H9 (cell line): ENCODE results near the gene CDKN2AIPNL. TPM values are rescaled to one million over a fixed set of nuclear protein-coding genes. Genes with fewer than 3 reads are reported as not detected.

Experiments used
- DNase-seq: peaks from one replicate; pipeline ENCODE4 v3.0.0-alpha.2; 2017
- H2AFZ ChIP-seq: one replicate; pipeline ENCODE4 v1.6.1; 2013; ENCODE audit warnings: mild to moderate bottlenecking, low read length, control low read depth, moderate library complexity
- H2AK5ac ChIP-seq: 2 replicates; pipeline ENCODE4 v1.6.1; 2013; ENCODE audit warnings: low read length, control low read depth, mixed read lengths; ENCODE audit not compliant: insufficient read length
- H2BK120ac ChIP-seq: one replicate; pipeline ENCODE4 v1.6.1; 2013; ENCODE audit warnings: low read depth, mild to moderate bottlenecking, low read length, control low read depth, inconsistent platforms; ENCODE audit not compliant: poor library complexity, severe bottlenecking
- H2BK12ac ChIP-seq: 2 replicates; pipeline ENCODE4 v1.6.1; 2013; ENCODE audit warnings: low read length, control low read depth, mixed read lengths, low read depth; ENCODE audit not compliant: insufficient read length
- H2BK15ac ChIP-seq: 2 replicates; pipeline ENCODE4 v1.6.1; 2013; ENCODE audit warnings: low read depth, low read length, control low read depth
- H2BK20ac ChIP-seq: one replicate; pipeline ENCODE4 v1.6.1; 2013; ENCODE audit warnings: low read depth, mild to moderate bottlenecking, low read length, control low read depth, inconsistent platforms; ENCODE audit not compliant: poor library complexity, severe bottlenecking
- H2BK5ac ChIP-seq: 2 replicates; pipeline ENCODE4 v1.6.1; 2013; ENCODE audit warnings: low read length, control low read depth, mixed read lengths; ENCODE audit not compliant: insufficient read length
- H3K14ac ChIP-seq: 2 replicates; pipeline ENCODE4 v1.6.1; 2013; ENCODE audit warnings: low read length, control low read depth; ENCODE audit not compliant: insufficient read depth
- H3K18ac ChIP-seq: 2 replicates; pipeline ENCODE4 v1.6.1; 2013; ENCODE audit warnings: low read depth, mild to moderate bottlenecking, mixed read lengths, low read length, control low read depth; ENCODE audit not compliant: insufficient read length
- H3K23ac ChIP-seq: 2 replicates; pipeline ENCODE4 v1.6.1; 2013; ENCODE audit warnings: low read length, control low read depth, mixed read lengths, low read depth; ENCODE audit not compliant: insufficient read length
- H3K23me2 ChIP-seq: 2 replicates; pipeline ENCODE4 v1.6.1; 2013; ENCODE audit warnings: low read depth, mild to moderate bottlenecking, mixed read lengths, low read length, control low read depth; ENCODE audit not compliant: insufficient read length, poor library complexity, severe bottlenecking
- H3K27ac ChIP-seq: 2 replicates; pipeline ENCODE4 v1.5.1; 2013; ENCODE audit warnings: low read length, control low read depth, mixed read lengths, low read depth; ENCODE audit not compliant: insufficient read length
- H3K27me3 ChIP-seq: 2 replicates; pipeline ENCODE4 v1.6.1; 2013; ENCODE audit warnings: low read length, control low read depth, inconsistent platforms; ENCODE audit not compliant: insufficient read depth
- H3K4ac ChIP-seq: 2 replicates; pipeline ENCODE4 v1.6.1; 2013; ENCODE audit warnings: low read depth, mild to moderate bottlenecking, control low read depth, inconsistent platforms, low read length, moderate library complexity
- H3K4me1 ChIP-seq: 2 replicates; pipeline ENCODE4 v1.6.1; 2013; ENCODE audit warnings: low read length, control low read depth, inconsistent platforms; ENCODE audit not compliant: insufficient read depth
- H3K4me2 ChIP-seq: 2 replicates; pipeline ENCODE4 v1.6.1; 2013; ENCODE audit warnings: low read length, control low read depth, mixed read lengths; ENCODE audit not compliant: insufficient read length, insufficient read depth
- H3K56ac ChIP-seq: 2 replicates; pipeline ENCODE4 v1.6.1; 2013; ENCODE audit warnings: low read depth, mild to moderate bottlenecking, mixed read lengths, low read length, control low read depth; ENCODE audit not compliant: insufficient read length
- H3K79me1 ChIP-seq: 2 replicates; pipeline ENCODE4 v1.6.1; 2013; ENCODE audit warnings: low read depth, mild to moderate bottlenecking, moderate library complexity, low read length, control low read depth, inconsistent platforms; ENCODE audit not compliant: insufficient read depth, poor library complexity, severe bottlenecking
- H3K79me2 ChIP-seq: 2 replicates; pipeline ENCODE4 v1.6.1; 2013; ENCODE audit warnings: low read length, control low read depth, inconsistent platforms; ENCODE audit not compliant: insufficient read depth
- H3K9ac ChIP-seq: 2 replicates; pipeline ENCODE4 v1.6.1; 2013; ENCODE audit warnings: low read length, control low read depth, mixed read lengths; ENCODE audit not compliant: insufficient read length; ENCODE audit errors: extremely low read depth
- H3K9me3 ChIP-seq: one replicate; pipeline ENCODE4 v1.6.1; 2013; ENCODE audit warnings: low read depth, low read length, inconsistent platforms; ENCODE audit not compliant: control insufficient read depth
- H3T11ph ChIP-seq: one replicate; pipeline ENCODE4 v1.6.1; 2013; ENCODE audit warnings: mild to moderate bottlenecking, low read length, control low read depth, inconsistent platforms
- H4K20me1 ChIP-seq: one replicate; pipeline ENCODE4 v1.6.1; 2013; ENCODE audit not compliant: control insufficient read depth, insufficient read length, insufficient read depth
- H4K5ac ChIP-seq: 2 replicates; pipeline ENCODE4 v1.6.1; 2013; ENCODE audit warnings: low read depth, mild to moderate bottlenecking, mixed read lengths, low read length, control low read depth; ENCODE audit not compliant: insufficient read length
- H4K8ac ChIP-seq: replicated peaks from 2 replicates; pipeline ENCODE4 v1.6.1; 2013; ENCODE audit warnings: low read length, control low read depth, mixed read lengths, low read depth; ENCODE audit not compliant: insufficient read length
- H4K91ac ChIP-seq: 2 replicates; pipeline ENCODE4 v1.6.1; 2013; ENCODE audit warnings: low read depth, mild to moderate bottlenecking, moderate library complexity, mixed read lengths, low read length, control low read depth; ENCODE audit not compliant: insufficient read length
- H3K27ac Mint-ChIP-seq, 3 experiments: 2 replicates in 2 of 3; 3 replicates in 1 of 3; pipeline ENCODE4 v1.8.0; 2020 to 2021; ENCODE audit warnings: mixed read lengths in 3 of 3, mild to moderate bottlenecking in 1 of 3, moderate library complexity in 1 of 3
- H3K27me3 Mint-ChIP-seq: 2 replicates; pipeline ENCODE4 v1.8.0; 2021; ENCODE audit warnings: low read depth, mild to moderate bottlenecking, moderate library complexity, mixed read lengths
- H3K36me3 Mint-ChIP-seq, 3 experiments: 2 replicates in 2 of 3; 3 replicates in 1 of 3; pipeline ENCODE4 v1.8.0; 2020 to 2021; ENCODE audit warnings: low read depth in 3 of 3, mixed read lengths in 3 of 3; ENCODE audit not compliant: insufficient read depth in 1 of 3
- H3K4me1 Mint-ChIP-seq, 2 experiments: 2 replicates each; pipeline ENCODE4 v1.8.0; 2020; ENCODE audit warnings: mixed read lengths in 2 of 2
- H3K4me3 Mint-ChIP-seq, 2 experiments: 2 replicates in 1 of 2; 3 replicates in 1 of 2; pipeline ENCODE4 v1.8.0; 2020 to 2021; ENCODE audit warnings: mild to moderate bottlenecking in 2 of 2, mixed read lengths in 2 of 2, moderate library complexity in 1 of 2
- H3K9me3 Mint-ChIP-seq, 2 experiments: 2 replicates in 1 of 2; 3 replicates in 1 of 2; pipeline ENCODE4 v1.8.0; 2020; ENCODE audit warnings: mild to moderate bottlenecking in 2 of 2, mixed read lengths in 2 of 2, moderate library complexity in 1 of 2
- CTCF ChIP-seq: fragments of 200-600 bp; sonication (generic); conservative IDR thresholded peaks from 3 replicates; pipeline ENCODE4 v1.8.0; 2021; ENCODE audit warnings: antibody characterized with exemption, mild to moderate bottlenecking
- WGBS: extraction: QIAGEN DNeasy Blood & Tissue Kit; methylation state at CpG from one replicate; pipeline ENCODE4 v1.1.7; 2013; ENCODE audit warnings: missing lambda C conversion rate, low lambda C conversion rate, mixed read lengths; ENCODE audit not compliant: insufficient read length; ENCODE audit errors: extremely low coverage; 5-methylcytosine and 5-hydroxymethylcytosine counted together
- total RNA-seq: library from RNA; stranded (reverse); gene quantifications from 2 replicates; pipeline ENCODE4 v1.2.1, GENCODE V29; 2021

CDKN2AIPNL gene
- total RNA-seq, 1 experiment from 2014 or later, result 60.0 TPM

- H3K18ac ChIP-seq, result no peak overlapping the region
- H2BK5ac ChIP-seq, result no peak overlapping the region
- H3K4ac ChIP-seq, result no peak overlapping the region
- Mint-ChIP-seq H3K4me1 (peaks cover 19 to 20% of the 10 kb centered on the region in 2 experiments), H3K27ac (peak overlapping the region in 1 of 3 experiments; percentile 77; a peak in 1 of 7 replicates), H3K27me3 (no peaks in the 10 kb centered on the region), H3K9me3 (peaks cover 2 to 9% of the 10 kb centered on the region in 2 experiments; a peak in 4 of 5 replicates), H3K36me3 (peaks cover 0 to 2% (median 0%) of the 10 kb centered on the region in 3 experiments; a peak in 3 of 7 replicates), H3K4me3 (no peak overlapping the region)
- no peak overlapping the region for H4K8ac ChIP-seq
- no peak overlapping the region for H3K14ac ChIP-seq
- H2AK5ac ChIP-seq, result no peak overlapping the region
- H3K9me3 ChIP-seq, result no peaks in the 10 kb centered on the region
- no peak overlapping the region for H3T11ph ChIP-seq
- H3K27me3 ChIP-seq, result no peaks in the 10 kb centered on the region
- H3K56ac ChIP-seq, result no peak overlapping the region
- H2BK12ac ChIP-seq, result no peak overlapping the region
- H2BK120ac ChIP-seq, result no peak overlapping the region
- peaks cover 4% of the 10 kb centered on the region; the same call in 1 of the 2 replicates for H3K4me1 ChIP-seq
- no peak overlapping the region for H3K9ac ChIP-seq
- no peak overlapping the region for H2BK20ac ChIP-seq
- H2BK15ac ChIP-seq, result no peak overlapping the region
- TF ChIP-seq CTCF, result no peak
- DNase-seq, result no peak
- no CpG with 5 or more reads among the region's 2 CpGs for WGBS
- no peak overlapping the region for H4K5ac ChIP-seq
- no peaks in the 10 kb centered on the region for H3K79me1 ChIP-seq
- no peak overlapping the region for H3K27ac ChIP-seq
- no peak overlapping the region for H3K23ac ChIP-seq
- no peaks in the 10 kb centered on the region for H4K20me1 ChIP-seq
- no peaks in the 10 kb centered on the region for H3K23me2 ChIP-seq
- no peak overlapping the region for H2AFZ ChIP-seq
- no peak overlapping the region for H3K4me2 ChIP-seq
- H4K91ac ChIP-seq, result no peak overlapping the region
- H3K79me2 ChIP-seq, result no peaks in the 10 kb centered on the region
Observed at GRCh38 chr5:134423376-134423775, 11.7 kb upstream of the CDKN2AIPNL start.
